GM12891 (cell line): ENCODE data around the gene XXYLT1.

Source experiments
- POLR2A ChIP-seq: IDR thresholded peaks from 2 replicates; pipeline ENCODE4 v1.6.1; 2011; ENCODE audit warnings: low read depth, low read length, control low read depth
- POLR2AphosphoS5 ChIP-seq: IDR thresholded peaks from 2 replicates; pipeline ENCODE4 v1.6.1; 2011; ENCODE audit warnings: low read depth, low read length, control low read depth
- POU2F2 ChIP-seq: IDR thresholded peaks from 2 replicates; pipeline ENCODE4 v1.6.1; 2011; ENCODE audit warnings: low read depth, mild to moderate bottlenecking, control low read depth, low read length, moderate library complexity
- SPI1 ChIP-seq: IDR thresholded peaks from 2 replicates; pipeline ENCODE4 v1.6.1; 2011; ENCODE audit warnings: low read depth, low read length, control low read depth
- TAF1 ChIP-seq: IDR thresholded peaks from 2 replicates; pipeline ENCODE4 v1.6.1; 2011; ENCODE audit warnings: low read depth, low read length, control low read depth

- no peak for TF ChIP-seq SPI1
- no peak for TF ChIP-seq POLR2AphosphoS5
- no peak for TF ChIP-seq POLR2A
- no peak for TF ChIP-seq TAF1
- no peak for TF ChIP-seq POU2F2
Measured at GRCh38 chr3:195274259-195274966, 3.5 kb upstream of the XXYLT1 start.
